HepG2 (cell line): ENCODE measurements around the gene UGT1A7. TPM values are rescaled to one million over a fixed set of nuclear protein-coding genes. Genes with fewer than 3 reads are reported as not detected.
A peak's percentile ranks its signal among the peaks of the same experiment; 100 is the strongest.

ENCODE experiments used
- ATAC-seq: fragments of 200-7000 bp; cut with Tn5 transposase; 3 replicates; pipeline ENCODE4 v1.9.1; 2020; ENCODE audit warnings: mild to moderate bottlenecking, moderate library complexity
- BruUV-seq: library from RNA; stranded (reverse); fragments of 400-500 nt; replicated peaks from 2 replicates; lab custom pipeline; 2021; lab: Mats Ljungman, UMichigan
- CTCF ChIA-PET: fragments of 300-600 bp; formaldehyde crosslinking; extraction: SDS; loops from one replicate; lab custom pipeline; 2021; ENCODE audit warnings: low total read pairs, inconsistent platforms, low intra/inter-chr PET ratio; lab: Yijun Ruan, JAX
- POLR2A ChIA-PET: fragments of 350-600 bp; sonication (Branson Sonifier 250); formaldehyde crosslinking; loops from one replicate; lab custom pipeline; 2020; ENCODE audit warnings: antibody characterized with exemption, inconsistent platforms; lab: Yijun Ruan, JAX
- DNase-seq: peaks from one replicate; pipeline ENCODE4 v3.0.0-alpha.2; 2015; ENCODE audit warnings: low spot score
- FAIRE-seq: peaks from 3 replicates; lab custom pipeline; 2011; peaks lifted over from hg19 to GRCh38; lab: Jason Lieb, UNC
- H2AFZ ChIP-seq: one replicate; pipeline ENCODE4 v1.6.1; 2011; ENCODE audit warnings: low read length, inconsistent platforms
- H3K27ac ChIP-seq: fragments of 300-600 bp; 3 replicates; pipeline ENCODE4 v1.8.0; 2011; ENCODE audit warnings: mixed run types, mild to moderate bottlenecking, mixed read lengths, low read length, inconsistent platforms; ENCODE audit not compliant: insufficient read depth; ENCODE audit errors: extremely low read length
- H3K27me3 ChIP-seq, 2 experiments: fragments of 200-600 bp in 1 of 2; 2 replicates in 1 of 2; 3 replicates in 1 of 2; pipeline versions ENCODE4 v1.6.0 to v1.8.0; 2011; ENCODE audit warnings: low read length in 2 of 2, mild to moderate bottlenecking in 2 of 2, moderate library complexity in 2 of 2, inconsistent platforms in 1 of 2; ENCODE audit not compliant: insufficient read depth in 2 of 2, control insufficient read depth in 1 of 2
- H3K36me3 ChIP-seq, 2 experiments: fragments of 200-600 bp in 1 of 2; replicated peaks in 1 of 2; 2 replicates in 1 of 2; 3 replicates in 1 of 2; pipeline versions ENCODE4 v1.5.1 to v1.8.0; 2011; ENCODE audit warnings: low read length in 2 of 2, inconsistent platforms in 1 of 2; ENCODE audit not compliant: insufficient read depth in 2 of 2, control insufficient read depth in 1 of 2
- H3K4me1 ChIP-seq: 2 replicates; pipeline ENCODE4 v1.5.1; 2012; ENCODE audit warnings: low read length, inconsistent platforms; ENCODE audit not compliant: insufficient read depth
- H3K4me2 ChIP-seq: 2 replicates; pipeline ENCODE4 v1.6.0; 2011; ENCODE audit warnings: low read depth, low read length, inconsistent platforms
- H3K4me3 ChIP-seq, 3 experiments: fragments of 200-600 bp in 1 of 3; sonication (generic), shearing (Covaris generic) in 1 of 3; replicated peaks in 1 of 3; 2 replicates each; pipeline ENCODE4 v1.5.1; 2011 to 2016; ENCODE audit warnings: low read length in 3 of 3, inconsistent platforms in 2 of 3, low read depth in 2 of 3, mild to moderate bottlenecking in 2 of 3, control low read depth in 1 of 3, mixed read lengths in 1 of 3; ENCODE audit not compliant: insufficient read depth in 1 of 3
- H3K79me2 ChIP-seq: one replicate; pipeline ENCODE4 v1.6.1; 2011; ENCODE audit warnings: low read length, inconsistent platforms; ENCODE audit not compliant: insufficient read depth
- H3K9ac ChIP-seq: 2 replicates; pipeline ENCODE4 v1.6.0; 2011; ENCODE audit warnings: mild to moderate bottlenecking, low read depth, low read length, inconsistent platforms; ENCODE audit not compliant: insufficient read depth
- H3K9me3 ChIP-seq: 2 replicates; pipeline ENCODE4 v1.5.1; 2012; ENCODE audit warnings: mild to moderate bottlenecking, low read length
- H4K20me1 ChIP-seq: 2 replicates; pipeline ENCODE4 v1.6.0; 2011; ENCODE audit warnings: inconsistent platforms, mild to moderate bottlenecking, low read length, moderate library complexity; ENCODE audit not compliant: insufficient read depth
- ATF6 ChIP-seq: sonication (generic); formaldehyde crosslinking; conservative IDR thresholded peaks from 2 replicates; pipeline ENCODE4 v1.4.0; 2020; ENCODE audit warnings: missing genetic modification reagents
- CBX5 ChIP-seq: sonication (generic); formaldehyde crosslinking; IDR thresholded peaks from 2 replicates; pipeline ENCODE4 v1.4.0; 2020; ENCODE audit warnings: missing genetic modification reagents, borderline replicate concordance
- CREB1 ChIP-seq, 2 experiments: fragments of 450-650 bp in 1 of 2; IDR thresholded peaks; 2 replicates each; pipeline ENCODE4 v1.6.1; 2016 to 2017; ENCODE audit warnings: control low read depth in 1 of 2, mild to moderate bottlenecking in 1 of 2, missing compliant biosample characterization in 1 of 2, missing genetic modification characterization in 1 of 2
- HMG20A ChIP-seq: IDR thresholded peaks from 2 replicates; pipeline ENCODE4 v1.6.1; 2016; ENCODE audit warnings: borderline replicate concordance
- MAFG ChIP-seq: sonication (generic); formaldehyde crosslinking; IDR thresholded peaks from 2 replicates; pipeline ENCODE4 v1.5.1; 2020; ENCODE audit warnings: mild to moderate bottlenecking, missing genetic modification reagents
- MED1 ChIP-seq: sonication (generic); formaldehyde crosslinking; IDR thresholded peaks from 2 replicates; pipeline ENCODE4 v1.4.0; 2020; ENCODE audit warnings: missing genetic modification reagents
- NPAS2 ChIP-seq: sonication (generic); formaldehyde crosslinking; IDR thresholded peaks from 2 replicates; pipeline ENCODE4 v1.8.0; 2022; ENCODE audit warnings: mild to moderate bottlenecking, missing genetic modification reagents, borderline replicate concordance
- SCMH1 ChIP-seq: sonication (generic); formaldehyde crosslinking; IDR thresholded peaks from 2 replicates; pipeline ENCODE4 v1.9.0; 2021; ENCODE audit warnings: missing genetic modification reagents, mild to moderate bottlenecking, borderline replicate concordance
- SP2 ChIP-seq: sonication (generic); formaldehyde crosslinking; IDR thresholded peaks from 2 replicates; pipeline ENCODE4 v1.5.1; 2020; ENCODE audit warnings: mild to moderate bottlenecking, missing genetic modification reagents
- ZBTB10 ChIP-seq: sonication (generic); formaldehyde crosslinking; IDR thresholded peaks from 2 replicates; pipeline ENCODE4 v1.4.0; 2020; ENCODE audit warnings: missing genetic modification reagents, borderline replicate concordance
- ZNF616 ChIP-seq: sonication (generic); formaldehyde crosslinking; IDR thresholded peaks from 2 replicates; pipeline ENCODE4 v1.5.0; 2020; ENCODE audit warnings: low read depth, mild to moderate bottlenecking, missing genetic modification reagents
- ZNF839 ChIP-seq: sonication (generic); formaldehyde crosslinking; IDR thresholded peaks from 2 replicates; pipeline ENCODE4 v1.4.0; 2020; ENCODE audit warnings: missing genetic modification reagents, mild to moderate bottlenecking, borderline replicate concordance
- ZSCAN20 ChIP-seq: sonication (generic); formaldehyde crosslinking; IDR thresholded peaks from 2 replicates; pipeline ENCODE4 v1.4.0; 2020; ENCODE audit warnings: missing genetic modification reagents, mild to moderate bottlenecking, borderline replicate concordance
- ZSCAN29 ChIP-seq: sonication (generic); formaldehyde crosslinking; conservative IDR thresholded peaks from 2 replicates; pipeline ENCODE4 v1.4.0; 2020; ENCODE audit warnings: mild to moderate bottlenecking, missing genetic modification reagents
- WGBS: methylation state at CpG from one replicate; pipeline ENCODE4 v1.1.6; 2017; ENCODE audit warnings: low lambda C conversion rate; 5-methylcytosine and 5-hydroxymethylcytosine counted together
- in situ Hi-C: cut with HindIII; loops from 2 replicates; pipeline ENCODE4 v1.10.0; 2017; ENCODE audit warnings: low pct_unique_long_range_greater_than_20kb; ENCODE audit not compliant: extremely low pct_ligation_motif_present
- intact Hi-C: fragments of 100-400 bp; cut with micrococcal nuclease; formaldehyde crosslinking; loops from one replicate; pipeline ENCODE4 v1.10.0; 2022; ENCODE audit not compliant: unreplicated experiment
- polyA plus RNA-seq, 8 experiments: library from polyadenylated mRNA; depleted of rRNA in 3 of 8; stranded (reverse) in 7 of 8; unstranded in 1 of 8; fragments of >200 nt; fragmentation: Illumina TruSeq in 4 of 8; extraction: Trizol in 4 of 8; gene quantifications; 2 replicates each; pipeline versions ENCODE4 v1.2.1 to v1.2.3, GENCODE V29; 2011 to 2016; ENCODE audit warnings: low read depth in 4 of 8, missing spikeins in 1 of 8, mixed read lengths in 1 of 8; ENCODE audit not compliant: insufficient read depth in 1 of 8
- total RNA-seq, 5 experiments: library from RNA; depleted of rRNA; stranded (reverse); fragments of >200 nt; fragmentation: Illumina TruSeq; extraction: Trizol; gene quantifications; 2 replicates each; pipeline ENCODE4 v1.2.3, GENCODE V29; 2016; ENCODE audit warnings: low read depth in 1 of 5
- TF ChIP-seq, protein P1 (sequence below): fragments of 450-650 bp; IDR thresholded peaks from 2 replicates; pipeline ENCODE4 v1.6.1; 2016
- TF ChIP-seq, protein P2 (sequence below): sonication (generic); formaldehyde crosslinking; IDR thresholded peaks from 2 replicates; pipeline ENCODE4 v1.4.0; 2020; ENCODE audit warnings: mild to moderate bottlenecking, low read depth, missing genetic modification reagents

UGT1A7 gene
- total and polyA plus RNA-seq, 2 of the 13 experiments (the other 11 are each of a cell fraction or from before 2014, with no cell fraction given): not detected

- H3K4me1 ChIP-seq: no peaks in the 10 kb centered on the region
- no peak overlapping the region for H3K9ac ChIP-seq
- no peak overlapping the region for H3K4me3 ChIP-seq
- CTCF ChIA-PET: no interaction called here
- no peak overlapping the region for H3K4me2 ChIP-seq
- DNase-seq: peak; percentile 21
- no TSS peak for BruUV-seq
- in situ Hi-C loops (no loop called here), intact Hi-C loops (no loop called here)
- H3K27ac ChIP-seq: no peak overlapping the region
- H3K9me3 ChIP-seq: no peaks in the 10 kb centered on the region
- 33% methylated on average over 7 of the region's 12 CpGs for WGBS
- H3K27me3 ChIP-seq: peaks cover 0 to 50% of the 10 kb centered on the region in 2 experiments; a peak in 3 of 5 replicates
- no peaks in the 10 kb centered on the region for H4K20me1 ChIP-seq
- POLR2A ChIA-PET: no interaction called here
- peak; percentile 76 for ATAC-seq
- H2AFZ ChIP-seq: no peak overlapping the region
- H3K36me3 ChIP-seq: no peaks in the 10 kb centered on the region
- FAIRE-seq: no peak
- H3K79me2 ChIP-seq: no peaks in the 10 kb centered on the region
- no peak for TF ChIP-seq HMG20A (CRISPR knock-in tag)
- TF ChIP-seq ZSCAN20 (CRISPR knock-in tag): no peak
- TF ChIP-seq, protein P1, sequence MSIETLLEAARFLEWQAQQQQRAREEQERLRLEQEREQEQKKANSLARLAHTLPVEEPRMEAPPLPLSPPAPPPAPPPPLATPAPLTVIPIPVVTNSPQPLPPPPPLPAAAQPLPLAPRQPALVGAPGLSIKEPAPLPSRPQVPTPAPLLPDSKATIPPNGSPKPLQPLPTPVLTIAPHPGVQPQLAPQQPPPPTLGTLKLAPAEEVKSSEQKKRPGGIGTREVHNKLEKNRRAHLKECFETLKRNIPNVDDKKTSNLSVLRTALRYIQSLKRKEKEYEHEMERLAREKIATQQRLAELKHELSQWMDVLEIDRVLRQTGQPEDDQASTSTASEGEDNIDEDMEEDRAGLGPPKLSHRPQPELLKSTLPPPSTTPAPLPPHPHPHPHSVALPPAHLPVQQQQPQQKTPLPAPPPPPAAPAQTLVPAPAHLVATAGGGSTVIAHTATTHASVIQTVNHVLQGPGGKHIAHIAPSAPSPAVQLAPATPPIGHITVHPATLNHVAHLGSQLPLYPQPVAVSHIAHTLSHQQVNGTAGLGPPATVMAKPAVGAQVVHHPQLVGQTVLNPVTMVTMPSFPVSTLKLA: peak; percentile 82
- TF ChIP-seq SP2 (CRISPR knock-in tag): no peak
- TF ChIP-seq CBX5 (CRISPR knock-in tag): 0 out of 2 replicates have a peak, but pooled peaks have one; percentile 21
- no peak for TF ChIP-seq NPAS2 (CRISPR knock-in tag)
- TF ChIP-seq, protein P2, sequence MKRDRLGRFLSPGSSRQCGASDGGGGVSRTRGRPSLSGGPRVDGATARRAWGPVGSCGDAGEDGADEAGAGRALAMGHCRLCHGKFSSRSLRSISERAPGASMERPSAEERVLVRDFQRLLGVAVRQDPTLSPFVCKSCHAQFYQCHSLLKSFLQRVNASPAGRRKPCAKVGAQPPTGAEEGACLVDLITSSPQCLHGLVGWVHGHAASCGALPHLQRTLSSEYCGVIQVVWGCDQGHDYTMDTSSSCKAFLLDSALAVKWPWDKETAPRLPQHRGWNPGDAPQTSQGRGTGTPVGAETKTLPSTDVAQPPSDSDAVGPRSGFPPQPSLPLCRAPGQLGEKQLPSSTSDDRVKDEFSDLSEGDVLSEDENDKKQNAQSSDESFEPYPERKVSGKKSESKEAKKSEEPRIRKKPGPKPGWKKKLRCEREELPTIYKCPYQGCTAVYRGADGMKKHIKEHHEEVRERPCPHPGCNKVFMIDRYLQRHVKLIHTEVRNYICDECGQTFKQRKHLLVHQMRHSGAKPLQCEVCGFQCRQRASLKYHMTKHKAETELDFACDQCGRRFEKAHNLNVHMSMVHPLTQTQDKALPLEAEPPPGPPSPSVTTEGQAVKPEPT (CRISPR knock-in tag): no peak
- no peak for TF ChIP-seq CREB1 (IDR thresholded peaks at IDR 0.05)
- TF ChIP-seq CREB1 (CRISPR knock-in tag; IDR thresholded peaks at IDR 0.05): no peak
- no peak for TF ChIP-seq ZNF616
- no peak for TF ChIP-seq ZBTB10 (CRISPR knock-in tag)
- no peak for TF ChIP-seq SCMH1 (CRISPR knock-in tag)
- TF ChIP-seq ZSCAN29: no peak
- no peak for TF ChIP-seq ATF6 (CRISPR knock-in tag)
- no peak for TF ChIP-seq MED1 (CRISPR knock-in tag)
- TF ChIP-seq MAFG (CRISPR knock-in tag): no peak
- TF ChIP-seq ZNF839 (CRISPR knock-in tag): no peak
These were observed 125.6 kb downstream of the UGT1A7 start for GRCh38 chr2:233807215-233807865.
